LNCAP (cell line): ENCODE measurements around the gene ABCA5.

Experiments used
- TF ChIP-seq, protein P1 (sequence below): fragments of 450-650 bp; IDR thresholded peaks from 2 replicates; pipeline ENCODE4 v1.5.1; 2017; ENCODE audit warnings: mild to moderate bottlenecking

The ABCA5 gene

GRCh38 chr17:69232650-69233049 is 94.3 kb downstream of the ABCA5 start:
- TF ChIP-seq, protein P1, sequence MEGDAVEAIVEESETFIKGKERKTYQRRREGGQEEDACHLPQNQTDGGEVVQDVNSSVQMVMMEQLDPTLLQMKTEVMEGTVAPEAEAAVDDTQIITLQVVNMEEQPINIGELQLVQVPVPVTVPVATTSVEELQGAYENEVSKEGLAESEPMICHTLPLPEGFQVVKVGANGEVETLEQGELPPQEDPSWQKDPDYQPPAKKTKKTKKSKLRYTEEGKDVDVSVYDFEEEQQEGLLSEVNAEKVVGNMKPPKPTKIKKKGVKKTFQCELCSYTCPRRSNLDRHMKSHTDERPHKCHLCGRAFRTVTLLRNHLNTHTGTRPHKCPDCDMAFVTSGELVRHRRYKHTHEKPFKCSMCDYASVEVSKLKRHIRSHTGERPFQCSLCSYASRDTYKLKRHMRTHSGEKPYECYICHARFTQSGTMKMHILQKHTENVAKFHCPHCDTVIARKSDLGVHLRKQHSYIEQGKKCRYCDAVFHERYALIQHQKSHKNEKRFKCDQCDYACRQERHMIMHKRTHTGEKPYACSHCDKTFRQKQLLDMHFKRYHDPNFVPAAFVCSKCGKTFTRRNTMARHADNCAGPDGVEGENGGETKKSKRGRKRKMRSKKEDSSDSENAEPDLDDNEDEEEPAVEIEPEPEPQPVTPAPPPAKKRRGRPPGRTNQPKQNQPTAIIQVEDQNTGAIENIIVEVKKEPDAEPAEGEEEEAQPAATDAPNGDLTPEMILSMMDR: no peak

DNA sequence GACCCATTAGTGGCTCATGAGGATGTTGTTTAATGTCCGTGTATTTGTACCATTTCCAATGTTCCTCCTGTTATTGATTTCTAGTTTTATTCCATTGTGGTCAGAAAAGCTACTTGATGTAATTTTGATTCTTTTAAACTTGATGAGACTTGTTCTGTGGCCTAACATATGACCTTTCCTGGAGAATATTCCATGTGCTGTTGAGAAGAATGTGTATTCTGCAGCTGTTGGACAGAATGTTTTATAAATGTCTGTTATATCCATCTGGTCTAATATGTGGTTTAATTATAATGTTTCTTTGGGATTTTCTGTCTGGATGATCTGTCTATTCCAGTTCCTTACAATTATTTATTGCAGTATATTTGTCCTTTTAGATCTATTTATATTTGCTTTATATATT is 95.4 kb downstream of the ABCA5 start:
- TF ChIP-seq, protein P1: no peak

DNA sequence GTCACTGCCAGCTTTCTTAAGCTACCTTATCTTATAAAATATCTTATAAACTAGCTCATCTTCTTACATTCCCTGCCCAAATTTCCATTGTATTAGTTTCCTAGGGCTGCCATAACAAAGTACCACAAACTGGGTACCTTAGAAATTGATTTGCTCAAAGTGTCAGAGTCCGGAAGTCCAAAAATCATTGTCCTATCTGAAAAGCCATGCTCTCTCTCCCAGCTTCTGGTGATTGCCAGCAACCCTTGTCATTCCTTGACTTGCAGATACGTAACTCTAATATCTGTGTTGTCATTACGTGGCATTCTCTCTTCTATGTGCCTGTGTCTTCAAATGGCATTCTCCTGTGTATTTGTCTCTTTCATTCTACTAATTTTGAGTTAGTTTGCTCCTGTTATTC is 96.0 kb downstream of the ABCA5 start:
- TF ChIP-seq, protein P1: no peak

DNA sequence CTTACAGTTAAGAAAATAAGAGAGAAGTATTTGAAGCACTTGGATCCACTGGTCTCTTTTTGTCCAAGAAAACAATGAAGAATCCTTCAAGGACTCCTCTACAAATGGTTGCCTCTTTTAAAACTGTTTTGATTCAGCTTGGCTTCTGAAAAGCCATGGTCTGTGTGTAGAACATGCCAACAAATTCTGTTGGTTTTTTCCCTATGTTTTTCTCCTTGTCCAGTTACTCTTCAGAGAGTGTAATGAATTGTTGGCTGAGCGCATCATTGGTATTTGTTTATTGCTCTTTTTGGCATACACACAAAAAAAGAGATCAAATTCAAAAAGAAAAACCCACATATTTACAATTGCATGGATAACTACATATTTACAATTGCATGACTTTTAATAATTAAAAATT is 98.4 kb downstream of the ABCA5 start, which contains the start of gene ABCA10:
Gene ABCA10 (minus strand): TSS at position 249 of the 400 bp plus-strand sequence. CDS start 3,466 bp downstream, outside the sequence.
- TF ChIP-seq, protein P1: no peak

GRCh38 chr17:69228018-69228417 is 98.9 kb downstream of the ABCA5 start:
- TF ChIP-seq, protein P1: no peak

DNA sequence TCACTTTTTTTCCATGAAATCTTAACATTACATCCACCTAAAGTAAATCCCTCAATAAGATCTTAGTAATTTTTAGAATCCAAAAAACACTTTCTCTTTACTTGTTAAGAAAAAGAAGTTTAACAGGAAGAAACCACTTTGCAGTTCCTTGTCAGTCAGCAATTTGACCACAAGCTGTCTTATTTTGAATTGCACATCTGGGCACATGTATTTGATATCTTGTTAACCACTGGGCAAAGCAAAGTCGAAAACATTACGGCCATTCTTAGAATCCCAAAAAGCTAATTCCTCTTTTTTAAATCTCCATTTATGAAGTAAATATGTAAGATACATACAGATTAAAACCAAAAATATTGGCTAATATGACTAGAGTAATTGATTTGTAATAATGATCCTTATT is 99.4 kb downstream of the ABCA5 start:
- TF ChIP-seq, protein P1: no peak

GRCh38 chr17:69223809-69224208 is 103.1 kb downstream of the ABCA5 start:
- TF ChIP-seq, protein P1: no peak

DNA sequence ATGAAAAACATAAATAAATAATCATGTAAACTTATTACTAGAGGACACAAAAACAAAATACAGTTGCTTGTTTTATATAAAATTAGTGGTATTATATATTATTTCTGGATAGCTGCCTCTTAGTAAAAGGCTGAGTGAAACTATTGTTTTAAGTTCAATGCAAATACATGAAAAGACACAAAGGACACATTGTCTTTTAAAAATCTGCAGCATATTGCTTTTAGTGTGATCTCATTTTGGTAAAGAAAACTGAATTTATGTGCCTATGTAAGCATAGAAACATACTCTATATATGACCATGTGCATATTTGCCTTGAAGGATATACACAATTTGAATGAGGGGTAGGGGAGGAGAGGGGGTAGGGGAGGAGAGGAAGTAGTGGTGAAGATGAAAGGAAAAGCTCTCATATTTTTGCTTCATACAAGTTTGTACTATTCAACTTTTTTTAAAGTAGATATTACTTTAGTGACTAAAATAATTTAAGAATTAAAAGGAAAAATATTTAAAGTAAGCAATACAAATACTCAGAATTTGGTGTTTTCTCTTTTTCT is 104.2 kb downstream of the ABCA5 start:
- TF ChIP-seq, protein P1: no peak
